Heart left ventricle (tissue), 13 donors: ENCODE data around the gene NUCB1.

ENCODE experiments used
- CTCF ChIP-seq, 12 donors: fragments of 200-600 bp; sonication (generic) in 4 of 12; IDR thresholded peaks; one replicate each; pipeline versions ENCODE4 v1.5.0 to v1.8.0; 2018 to 2022; ENCODE audit warnings: antibody characterized with exemption in 12 of 12, mild to moderate bottlenecking in 5 of 12
- POLR2A ChIP-seq, 2 donors: fragments of 450-650 bp; IDR thresholded peaks; one replicate each; pipeline ENCODE4 v1.6.1; 2017; ENCODE audit warnings: antibody characterized with exemption in 2 of 2, mild to moderate bottlenecking in 2 of 2, moderate library complexity in 2 of 2
- donor health status: ischemic (EF 13 %, LVEDD 7.1; RV severe dilation, severe dysfunction).
- donor health status: DM: no; HTN: yes; CAD: no.
- donor health status: DM: no; HTN: no; CAD: no.
- donor health status: ischemic (EF 25% LVEDD 6.9; RV normal size, moderate dysfunction).
- donor health status: ischemic (EF 25% LVEDD 5.7; RV mildly dilated, moderate dysfunction).
- donor health status: ischemic (EF 35%, LVEDD 5.7; RV mildly dilated, moderate dysfunction).
- donor health status: nonischemic (EF 11% LVEDD 7.7; RV severe dilation, severe dysfunction).
- donor health status: DM: yes; HTN: yes; CAD: no.
- donor health status: PGD.
- donor health status: ischemic (EF 29% LVEDD 5.4; RV normal size, mild dysfunction).
- donor health status: nonischemic (EF 23%, LVEDD 6.1; RV moderate dilation, normal function).

GRCh38 chr19:48968813-48969218 lies 68.7 kb downstream of the NUCB1 start:
- TF ChIP-seq CTCF (IDR thresholded peaks at IDR 0.05), result no peak
- TF ChIP-seq POLR2A (IDR thresholded peaks at IDR 0.05), result no peak
